Uterus (tissue), 4 donors: ENCODE data around the gene RAB11FIP5. TPM values are rescaled to one million over a fixed set of nuclear protein-coding genes. Genes with fewer than 3 reads are reported as not detected.

Experiments
- DNase-seq, 2 donors: peaks; one replicate each; pipeline ENCODE4 v3.0.0-alpha.2; 2019 to 2020
- H3K27ac ChIP-seq, 2 donors: fragments of 200-600 bp; sonication (generic); 1 replicate in 1 of 2; 2 replicates in 1 of 2; pipeline ENCODE4 v1.5.1; 2016 to 2018
- H3K27me3 ChIP-seq, 2 donors: fragments of 200-600 bp; sonication (generic); one replicate each; pipeline ENCODE4 v1.5.1; 2018 to 2019; ENCODE audit warnings: control low read depth in 1 of 2
- H3K36me3 ChIP-seq, 2 donors: fragments of 200-600 bp; sonication (generic); one replicate each; pipeline ENCODE4 v1.5.1; 2019; ENCODE audit warnings: control low read depth in 1 of 2
- H3K4me1 ChIP-seq, 2 donors: fragments of 200-600 bp; sonication (generic); one replicate each; pipeline ENCODE4 v1.5.1; 2018 to 2019; ENCODE audit warnings: control low read depth in 1 of 2
- H3K4me3 ChIP-seq, 2 donors: fragments of 200-600 bp; sonication (generic); 1 replicate in 1 of 2; 2 replicates in 1 of 2; pipeline ENCODE4 v1.5.1; 2018 to 2019; ENCODE audit warnings: mild to moderate bottlenecking in 1 of 2
- H3K9me3 ChIP-seq, 2 donors: fragments of 200-600 bp; sonication (generic); one replicate each; pipeline ENCODE4 v1.5.1; 2019; ENCODE audit warnings: control low read depth in 1 of 2
- POLR2A ChIP-seq, 2 donors: fragments of 450-650 bp; IDR thresholded peaks; one replicate each; pipeline ENCODE4 v1.6.1; 2016; ENCODE audit warnings: antibody characterized with exemption in 2 of 2, mild to moderate bottlenecking in 1 of 2, moderate library complexity in 1 of 2
- intact Hi-C: fragments of 100-400 bp; cut with DNase I; formaldehyde crosslinking; loops from one replicate; pipeline ENCODE4 v1.15.1; 2023; ENCODE audit warnings: low total_unique reads
- total RNA-seq, 4 donors: library from RNA; depleted of rRNA in 3 of 4; stranded (reverse); fragments of >200 nt in 3 of 4; gene quantifications; one replicate each; pipeline versions ENCODE4 v1.1.0 to v1.2.4, GENCODE V29; 2014 to 2023
- TF ChIP-seq, protein P1 (sequence below), 4 experiments: fragments of 200-600 bp in 2 of 4; fragments of 450-650 bp in 2 of 4; sonication (generic) in 2 of 4; IDR thresholded peaks; one replicate each; pipeline ENCODE4 v1.5.1; 2016 to 2019; ENCODE audit warnings: antibody characterized with exemption in 4 of 4, mild to moderate bottlenecking in 2 of 4, moderate library complexity in 1 of 4
- donor health status: DM: yes; HTN: yes; CAD: no.

Gene RAB11FIP5
- total RNA-seq, 4 donors from 2014 or later, result 22.4 to 45.7 (median 31.7) TPM

DNA sequence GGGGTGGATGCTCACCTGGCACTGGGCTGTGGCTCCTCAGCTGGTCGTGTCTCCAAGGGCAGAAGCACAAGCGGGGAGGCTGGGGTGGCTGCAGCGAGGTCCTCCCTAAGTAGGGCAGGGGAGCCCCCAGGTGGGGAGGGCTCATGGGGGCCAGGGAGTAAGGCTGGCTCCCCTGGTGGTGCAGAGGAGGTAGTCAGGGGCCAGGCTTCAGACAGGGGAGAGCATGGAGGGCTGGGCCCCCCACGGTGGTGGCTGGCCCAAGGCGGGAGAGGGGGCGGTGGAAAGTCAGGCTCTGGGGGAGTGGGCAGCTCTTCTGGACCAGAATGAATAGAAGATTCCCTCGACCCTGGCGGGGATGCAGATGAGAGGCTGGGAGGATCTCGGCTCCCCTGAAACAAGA is 33.1 kb downstream of the RAB11FIP5 start:
- Histone ChIP-seq H3K27ac (no peak overlapping the region), H3K4me3 (no peak overlapping the region), H3K27me3 (no peaks in the 10 kb centered on the region), H3K9me3 (no peaks in the 10 kb centered on the region), H3K4me1 (peaks cover 0 to 5% of the 10 kb centered on the region in 2 donors), H3K36me3 (no peaks in the 10 kb centered on the region)
- intact Hi-C loops, result no loop called here
- no peak for DNase-seq
- TF ChIP-seq POLR2A (IDR thresholded peaks at IDR 0.05), result no peak
- TF ChIP-seq, protein P1, sequence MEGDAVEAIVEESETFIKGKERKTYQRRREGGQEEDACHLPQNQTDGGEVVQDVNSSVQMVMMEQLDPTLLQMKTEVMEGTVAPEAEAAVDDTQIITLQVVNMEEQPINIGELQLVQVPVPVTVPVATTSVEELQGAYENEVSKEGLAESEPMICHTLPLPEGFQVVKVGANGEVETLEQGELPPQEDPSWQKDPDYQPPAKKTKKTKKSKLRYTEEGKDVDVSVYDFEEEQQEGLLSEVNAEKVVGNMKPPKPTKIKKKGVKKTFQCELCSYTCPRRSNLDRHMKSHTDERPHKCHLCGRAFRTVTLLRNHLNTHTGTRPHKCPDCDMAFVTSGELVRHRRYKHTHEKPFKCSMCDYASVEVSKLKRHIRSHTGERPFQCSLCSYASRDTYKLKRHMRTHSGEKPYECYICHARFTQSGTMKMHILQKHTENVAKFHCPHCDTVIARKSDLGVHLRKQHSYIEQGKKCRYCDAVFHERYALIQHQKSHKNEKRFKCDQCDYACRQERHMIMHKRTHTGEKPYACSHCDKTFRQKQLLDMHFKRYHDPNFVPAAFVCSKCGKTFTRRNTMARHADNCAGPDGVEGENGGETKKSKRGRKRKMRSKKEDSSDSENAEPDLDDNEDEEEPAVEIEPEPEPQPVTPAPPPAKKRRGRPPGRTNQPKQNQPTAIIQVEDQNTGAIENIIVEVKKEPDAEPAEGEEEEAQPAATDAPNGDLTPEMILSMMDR (IDR thresholded peaks at IDR 0.05), result no peak

GRCh38 chr2:73078457-73079411 is 34.0 kb downstream of the RAB11FIP5 start:
- TF ChIP-seq, protein P1 (IDR thresholded peaks at IDR 0.05), result no peak
- no peak for TF ChIP-seq POLR2A (IDR thresholded peaks at IDR 0.05)
- H3K27ac ChIP-seq, result no peak overlapping the region
- intact Hi-C loops, result no loop called here
- DNase-seq, result no peak
- no peaks in the 10 kb centered on the region for H3K9me3 ChIP-seq
- H3K36me3 ChIP-seq, result no peaks in the 10 kb centered on the region
- no peak overlapping the region for H3K4me3 ChIP-seq
- H3K27me3 ChIP-seq, result no peaks in the 10 kb centered on the region
- H3K4me1 ChIP-seq, result peaks cover 0 to 5% of the 10 kb centered on the region in 2 donors

DNA sequence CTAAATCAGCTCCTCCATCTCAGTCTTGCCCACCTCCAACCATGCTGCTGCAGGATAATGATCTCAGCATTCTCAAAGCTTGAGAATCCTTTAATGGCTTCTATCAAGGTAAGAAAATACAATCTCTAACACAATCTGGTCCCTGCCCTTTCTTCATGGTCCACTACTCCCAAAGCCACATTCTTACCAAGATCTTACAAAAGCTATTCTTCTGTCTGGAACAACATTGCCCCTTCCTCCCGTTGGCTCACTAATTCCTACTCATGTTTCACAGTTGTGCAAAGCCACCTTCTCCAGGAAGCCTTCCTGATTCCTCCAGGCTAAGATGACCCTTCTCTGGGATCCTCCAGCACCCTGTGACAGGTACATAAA is 35.3 kb downstream of the RAB11FIP5 start:
- TF ChIP-seq, protein P1 (IDR thresholded peaks at IDR 0.05), result no peak
- TF ChIP-seq POLR2A (IDR thresholded peaks at IDR 0.05), result no peak
- Histone ChIP-seq H3K27me3 (no peaks in the 10 kb centered on the region), H3K4me3 (no peak overlapping the region), H3K9me3 (no peaks in the 10 kb centered on the region), H3K36me3 (no peaks in the 10 kb centered on the region), H3K4me1 (peaks cover 0 to 9% of the 10 kb centered on the region in 2 donors), H3K27ac (no peak overlapping the region)
- no peak for DNase-seq
- intact Hi-C loops, result no loop called here

DNA sequence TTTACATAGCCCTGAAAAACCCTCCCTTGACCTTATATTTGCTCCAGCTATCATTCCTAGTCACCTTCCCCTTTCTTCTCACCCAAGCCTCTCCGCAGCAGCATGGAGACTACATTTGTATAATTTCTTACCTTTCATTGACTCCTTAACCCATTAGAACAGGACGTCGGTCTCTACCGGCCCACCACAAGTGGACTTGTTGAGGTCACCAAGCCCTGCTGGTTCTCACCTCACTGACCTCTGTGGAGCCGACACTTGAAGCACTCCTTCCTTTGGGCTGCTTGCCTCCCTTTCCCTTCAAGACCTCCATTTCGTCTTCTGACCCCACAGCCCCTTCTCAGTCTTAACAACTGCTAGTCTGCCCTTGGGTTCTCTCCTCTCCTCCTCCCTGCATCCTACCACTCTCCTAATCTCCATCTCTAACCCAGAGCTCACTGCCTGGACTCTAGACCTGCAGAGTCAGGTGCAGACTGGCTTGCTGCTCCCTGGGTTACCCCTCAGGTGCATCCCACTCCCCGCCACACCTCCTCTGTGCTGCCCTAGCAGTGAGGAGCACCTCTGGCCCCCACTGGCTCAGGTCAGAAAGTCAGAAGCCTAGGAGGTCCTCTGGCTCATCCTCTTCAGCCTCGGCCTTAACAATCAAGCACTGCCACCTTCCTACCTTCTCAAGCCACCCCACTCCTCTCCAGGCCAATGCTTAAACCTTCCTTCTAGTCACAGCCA is 35.9 kb downstream of the RAB11FIP5 start:
- DNase-seq, result no peak
- Histone ChIP-seq H3K4me3 (no peak overlapping the region), H3K36me3 (no peaks in the 10 kb centered on the region), H3K4me1 (peaks cover 0 to 14% of the 10 kb centered on the region in 2 donors), H3K27me3 (no peaks in the 10 kb centered on the region), H3K27ac (no peak overlapping the region), H3K9me3 (no peaks in the 10 kb centered on the region)
- TF ChIP-seq, protein P1 (IDR thresholded peaks at IDR 0.05), result no peak
- no peak for TF ChIP-seq POLR2A (IDR thresholded peaks at IDR 0.05)
- intact Hi-C loops, result no loop called here
